GM18861 (cell line): ENCODE results near the gene AKNA.
"Not testable (repeated sequence)": the region's sequence is repeated elsewhere in the genome, so short reads cannot be mapped to it uniquely, and the experiment has no call there.

Source experiments
- ATAC-seq: cut with Tn5 transposase; IDR thresholded peaks from one replicate; pipeline ENCODE4 v1.9.1; 2021; ENCODE audit not compliant: unreplicated experiment

Gene AKNA

GRCh38 chr9:114323849-114324248 is 63.9 kb downstream of the AKNA start:
- ATAC-seq, result not testable (repeated sequence)

GRCh38 chr9:114322831-114323531 is 64.8 kb downstream of the AKNA start, which contains the start of gene ORM1:
ORM1 (plus strand) TSS chr9:114323098; CDS start chr9:114323134, 36 bp downstream.
- not testable (repeated sequence) for ATAC-seq

DNA sequence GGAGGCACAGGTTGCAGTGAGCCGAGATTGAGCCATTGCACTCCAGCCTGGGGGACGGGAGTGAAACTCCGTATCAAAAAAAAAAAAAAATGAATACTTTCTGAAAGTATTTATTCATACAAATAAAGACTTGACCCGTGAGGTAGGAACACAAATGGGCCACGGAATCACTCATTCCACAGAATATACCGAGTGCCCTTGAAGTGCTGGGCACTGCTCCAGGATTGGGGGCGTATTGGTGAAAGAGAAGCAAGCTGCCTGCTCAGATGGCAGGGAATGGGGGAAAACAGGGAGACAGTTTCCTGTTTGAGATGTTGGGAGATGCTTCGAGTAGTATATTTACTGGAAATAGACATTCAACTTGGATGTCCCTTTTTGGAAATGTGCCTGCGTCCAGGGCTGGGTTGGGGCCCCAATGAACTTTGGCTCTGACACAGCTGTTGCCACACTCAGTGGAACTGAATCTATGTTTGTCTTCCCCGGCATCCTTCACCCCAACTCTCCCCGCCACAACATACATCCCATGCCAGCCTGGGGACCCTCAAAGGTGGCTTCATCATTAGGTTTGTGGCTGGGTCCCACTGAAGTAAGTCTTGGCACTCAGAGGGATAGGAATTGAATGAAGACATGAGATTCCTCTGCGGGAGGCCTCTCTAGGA is 65.5 kb downstream of the AKNA start:
- not testable (repeated sequence) for ATAC-seq

DNA sequence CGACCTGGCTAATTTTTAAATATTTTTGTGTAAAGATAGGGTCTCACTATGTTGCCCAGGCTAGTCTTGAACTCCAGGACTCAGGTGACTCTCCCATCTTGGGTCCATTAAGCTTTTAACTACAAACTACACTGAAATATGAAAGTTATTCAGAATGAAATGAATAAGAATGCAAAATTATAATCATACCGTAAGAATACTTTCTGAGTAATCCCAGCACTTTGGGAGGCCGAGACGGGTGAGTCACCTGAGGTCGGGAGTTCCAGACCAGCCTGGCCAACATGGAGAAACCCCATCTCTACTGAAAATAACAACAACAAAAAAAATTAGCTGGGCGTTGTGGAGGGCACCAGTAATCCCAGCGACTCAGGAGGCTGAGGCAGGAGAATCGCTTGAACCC is 66.0 kb downstream of the AKNA start:
- ATAC-seq, result no peak

DNA sequence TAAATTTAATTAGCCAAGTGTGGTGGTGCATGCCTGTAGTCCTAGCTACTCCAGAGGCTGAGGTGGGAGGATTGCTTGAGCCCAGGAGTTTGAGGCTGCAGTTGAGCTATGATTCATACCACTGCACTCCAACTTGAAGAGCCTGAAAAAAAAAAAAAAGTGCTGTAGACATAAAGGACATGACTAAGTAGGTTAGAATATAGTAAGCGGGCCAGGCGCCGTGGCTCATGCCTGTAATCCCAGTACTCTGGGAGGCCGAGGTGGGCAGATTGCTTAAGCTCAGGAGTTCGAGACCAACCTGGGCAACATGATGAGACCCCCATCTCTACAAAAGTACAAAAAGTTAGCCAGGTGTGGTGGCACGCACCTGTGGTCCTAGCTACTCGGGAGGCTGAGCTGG is 67.1 kb downstream of the AKNA start:
- ATAC-seq, result not testable (repeated sequence)

DNA sequence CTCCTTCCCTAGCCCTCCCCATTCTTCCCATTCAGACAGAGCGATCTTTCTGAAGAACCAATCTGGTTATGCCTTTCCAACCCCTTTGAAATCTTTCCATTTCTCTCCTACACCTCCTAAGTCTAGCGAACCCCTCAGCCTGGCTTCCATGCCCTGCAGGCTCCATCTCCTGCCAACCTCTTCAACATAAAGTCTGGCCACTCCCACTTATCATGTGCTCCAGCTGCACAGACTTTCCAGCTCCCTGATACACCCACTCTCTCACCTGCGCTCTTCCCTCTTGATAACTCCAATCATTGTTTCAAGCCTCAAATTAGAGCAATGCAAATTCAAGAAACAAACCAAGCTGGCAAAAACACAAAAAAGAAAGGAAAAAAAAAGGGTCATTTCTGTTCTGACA is 68.6 kb downstream of the AKNA start:
- no peak for ATAC-seq

DNA sequence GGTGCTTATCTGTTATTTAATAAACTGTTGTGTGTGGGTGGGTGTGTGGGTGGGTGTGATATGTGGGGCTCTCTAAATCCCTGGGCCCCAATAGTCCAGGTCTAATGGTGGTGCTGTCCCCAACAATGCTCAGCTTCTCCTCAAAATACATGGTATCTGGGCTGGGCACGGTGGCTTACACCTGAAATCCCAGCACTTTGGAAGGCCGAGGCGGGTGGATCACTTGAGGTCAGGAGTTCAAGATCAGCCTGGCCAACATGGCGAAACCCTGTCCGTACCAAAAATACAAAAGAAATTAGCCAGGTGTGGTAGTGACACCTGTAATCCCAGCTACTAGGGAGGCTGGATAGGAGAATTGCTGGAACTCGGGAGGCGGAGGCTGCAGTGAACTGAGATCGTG is 69.4 kb downstream of the AKNA start:
- no peak for ATAC-seq

DNA sequence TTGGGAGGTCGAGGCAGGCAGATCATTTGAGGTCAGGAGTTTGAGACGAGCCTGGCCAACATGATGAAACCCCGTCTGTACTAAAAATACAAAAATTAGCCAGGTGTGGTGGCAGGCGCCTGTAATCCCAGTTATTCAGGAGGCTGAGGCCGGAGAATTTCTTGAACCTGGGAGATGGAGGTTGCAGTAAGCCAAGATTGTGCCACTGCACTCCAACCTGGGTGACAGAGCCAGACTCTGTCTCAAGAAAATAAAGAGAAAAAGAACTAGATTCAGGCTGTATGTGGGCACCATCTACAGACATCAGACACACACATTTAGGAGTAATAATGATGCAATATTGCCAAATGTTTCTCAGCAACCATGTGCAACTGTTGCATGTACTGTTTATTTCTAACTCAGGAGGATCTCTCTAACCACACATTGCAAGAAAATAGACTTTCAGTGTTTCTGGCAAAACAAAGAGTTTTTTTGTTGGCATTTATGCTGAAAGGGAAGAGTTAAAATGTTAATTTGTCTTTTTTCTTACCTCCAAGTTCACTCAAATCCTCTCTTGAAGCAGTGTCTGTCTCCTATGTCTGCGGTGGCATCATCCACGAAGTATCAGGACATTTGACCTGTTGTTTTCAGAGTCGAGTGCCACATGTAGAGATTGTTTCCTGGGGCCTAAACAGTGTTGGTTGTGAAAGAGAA is 70.0 kb downstream of the AKNA start:
- ATAC-seq, result no peak

GRCh38 chr9:114316605-114317230 is 71.1 kb downstream of the AKNA start:
- no peak for ATAC-seq

DNA sequence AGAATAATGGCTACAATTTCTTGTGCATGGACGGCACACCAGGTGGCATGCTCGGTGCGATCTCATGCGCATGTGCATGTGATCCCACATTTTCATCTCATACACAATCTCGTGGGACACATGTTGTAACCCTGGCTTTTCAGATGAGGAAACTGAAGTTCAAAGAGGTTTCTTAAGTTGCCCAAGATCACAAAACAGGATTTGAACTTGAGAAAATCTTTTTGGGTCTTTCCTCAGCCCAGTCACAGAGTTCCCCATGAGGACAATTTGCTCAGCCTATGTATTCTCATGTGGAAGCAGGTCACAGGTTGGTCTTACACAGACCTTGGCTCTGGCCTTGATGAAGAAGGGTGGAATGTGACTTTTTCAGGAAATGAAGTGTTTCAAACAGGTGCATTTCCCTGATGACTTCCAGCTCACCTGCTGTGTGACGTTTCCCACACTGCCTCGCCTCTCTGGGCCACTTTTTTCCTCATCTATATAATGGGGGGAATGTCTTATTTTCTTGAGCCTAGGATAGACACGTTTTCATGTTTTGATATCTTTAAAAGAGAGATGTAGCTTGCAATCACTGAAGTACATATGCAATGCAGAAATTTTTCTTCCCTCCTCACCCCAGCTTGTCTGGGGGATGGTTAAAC is 71.9 kb downstream of the AKNA start:
- ATAC-seq, result no peak

DNA sequence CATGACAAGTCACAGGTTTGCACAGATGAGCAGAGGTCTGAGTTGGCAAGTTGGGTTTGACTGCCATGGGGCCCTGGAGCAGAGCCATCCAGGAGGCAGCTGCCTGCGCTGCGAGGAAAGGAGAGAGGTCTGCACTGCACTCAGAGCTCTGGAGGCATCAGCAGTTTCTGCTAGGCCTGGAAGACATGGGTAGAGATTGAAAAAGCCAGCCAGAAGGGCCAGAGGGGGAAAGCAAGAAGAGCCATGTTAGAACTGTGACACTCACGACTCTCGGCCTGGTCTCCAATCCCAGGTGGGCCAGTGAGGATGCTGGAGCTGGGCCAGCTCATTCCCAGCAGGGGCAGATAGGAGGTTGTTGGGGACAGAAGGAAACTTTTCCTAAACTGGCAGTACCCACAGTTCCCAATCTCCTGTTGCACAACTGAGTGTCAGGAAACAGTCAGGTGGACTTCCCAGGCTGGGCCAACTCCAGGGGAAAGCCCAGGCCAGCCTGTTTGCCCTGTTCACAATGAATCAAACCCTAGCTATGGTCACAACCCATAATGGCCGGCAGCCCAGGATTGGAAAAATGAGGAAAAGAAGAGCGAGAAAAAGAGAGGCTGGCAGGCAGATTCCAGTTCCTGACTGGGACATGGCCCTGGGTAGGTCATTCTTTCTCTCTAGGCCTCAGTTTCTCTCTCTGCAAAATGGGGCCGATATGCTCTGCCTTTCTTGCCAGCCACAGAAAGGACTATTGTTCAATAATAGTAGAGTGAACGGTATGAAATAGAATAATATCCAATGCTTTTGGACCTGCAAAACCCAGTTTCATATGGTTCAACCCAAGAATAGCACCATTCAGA is 72.7 kb downstream of the AKNA start:
- no peak for ATAC-seq

DNA sequence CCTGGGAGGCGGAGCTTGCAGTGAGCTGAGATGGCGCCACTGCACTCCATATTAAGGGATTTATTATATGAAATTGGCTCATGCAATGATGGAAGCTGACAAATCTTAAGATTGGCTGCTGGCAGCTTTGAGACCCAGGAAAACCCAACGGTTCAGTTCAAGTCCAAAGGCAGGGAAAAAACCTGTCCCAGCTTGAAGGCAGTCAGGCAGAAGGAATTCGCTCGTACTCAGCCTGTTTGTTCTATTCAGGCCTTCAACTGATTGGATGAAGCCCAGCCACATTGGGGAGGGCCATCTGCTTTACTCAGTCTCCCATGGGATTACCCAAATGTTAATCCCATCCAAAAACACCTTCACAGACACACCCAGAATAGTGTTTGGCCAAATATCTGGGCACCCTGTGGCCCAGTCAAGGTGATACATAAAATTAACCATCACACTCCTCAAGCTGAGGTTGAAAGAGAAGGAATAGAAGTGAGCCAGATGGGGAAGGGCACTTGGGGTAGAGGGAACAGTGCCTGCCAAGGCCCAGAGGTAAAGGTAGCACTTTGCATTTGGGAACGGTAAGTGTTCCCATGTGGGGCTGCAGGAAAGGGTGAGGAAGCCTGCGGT is 73.4 kb downstream of the AKNA start:
- no peak for ATAC-seq

GRCh38 chr9:114313186-114313585 is 74.6 kb downstream of the AKNA start:
- ATAC-seq, result no peak

GRCh38 chr9:114312513-114312875 is 75.3 kb downstream of the AKNA start:
- no peak for ATAC-seq

GRCh38 chr9:114311571-114312512 is 75.9 kb downstream of the AKNA start:
- ATAC-seq, result no peak

- ATAC-seq, result no peak
These were observed 77.0 kb downstream of the AKNA start for GRCh38 chr9:114310471-114311450.

GRCh38 chr9:114309096-114309495 is 78.7 kb downstream of the AKNA start:
- ATAC-seq, result no peak
